GM12878 (cell line): Measurements from ENCODE around the gene NUP62. TPM values are rescaled to one million over a fixed set of nuclear protein-coding genes. Genes with fewer than 3 reads are reported as not detected.

Source experiments
- BCLAF1 ChIP-seq: fragments of 450-650 bp; IDR thresholded peaks from 2 replicates; pipeline ENCODE4 v1.6.1; 2017; ENCODE audit warnings: antibody characterized with exemption, mild to moderate bottlenecking, moderate library complexity
- CUX1 ChIP-seq: IDR thresholded peaks from 2 replicates; pipeline ENCODE4 v1.6.1; 2012; ENCODE audit warnings: improper control_type of control experiment, low read depth, low read length; ENCODE audit not compliant: insufficient replicate concordance
- E2F4 ChIP-seq: IDR thresholded peaks from 2 replicates; pipeline ENCODE4 v1.6.1; 2012; ENCODE audit warnings: low read depth, low read length, improper control_type of control experiment
- KLF5 ChIP-seq: fragments of 450-650 bp; IDR thresholded peaks from 2 replicates; pipeline ENCODE4 v1.6.1; 2014; ENCODE audit warnings: mild to moderate bottlenecking; ENCODE audit not compliant: partially characterized antibody
- MEF2B ChIP-seq: fragments of 450-650 bp; IDR thresholded peaks from 2 replicates; pipeline ENCODE4 v1.6.1; 2018; ENCODE audit warnings: mild to moderate bottlenecking, moderate library complexity; ENCODE audit not compliant: partially characterized antibody, poor library complexity, severe bottlenecking
- RELA ChIP-seq: fragments of 450-650 bp; IDR thresholded peaks from 2 replicates; pipeline ENCODE4 v1.8.0; 2014; ENCODE audit warnings: borderline replicate concordance; ENCODE audit not compliant: partially characterized antibody
- RELB ChIP-seq: fragments of 450-650 bp; IDR thresholded peaks from 2 replicates; pipeline ENCODE4 v1.6.1; 2017; ENCODE audit warnings: low read depth, mild to moderate bottlenecking, moderate library complexity
- REST ChIP-seq: IDR thresholded peaks from 2 replicates; pipeline ENCODE4 v1.6.1; 2012; ENCODE audit warnings: mild to moderate bottlenecking, low read depth, low read length
- SP1 ChIP-seq: IDR thresholded peaks from one replicate; pipeline ENCODE4 v1.6.1; 2011; ENCODE audit warnings: low read depth, low read length
- SRF ChIP-seq, 2 experiments: IDR thresholded peaks; 2 replicates each; pipeline ENCODE4 v1.6.1; 2011; ENCODE audit warnings: low read depth in 2 of 2, low read length in 2 of 2, mild to moderate bottlenecking in 1 of 2, moderate library complexity in 1 of 2
- polyA plus RNA-seq, 11 experiments: library from polyadenylated mRNA; depleted of rRNA in 4 of 11; unstranded in 6 of 11; stranded (reverse) in 5 of 11; fragments of >200 nt; fragmentation: Nextera tagmentation in 4 of 11; fragmentation: Illumina TruSeq in 1 of 11; extraction: Ambion mirVana in 4 of 11; extraction: Trizol in 1 of 11; gene quantifications; 1 replicate in 1 of 11; 2 replicates in 10 of 11; pipeline versions ENCODE4 v1.2.1 to v1.2.3, GENCODE V29; 2011 to 2016; ENCODE audit warnings: inconsistent platforms in 2 of 11, missing spikeins in 2 of 11, low read depth in 1 of 11
- total RNA-seq, 4 experiments: library from RNA; depleted of rRNA in 3 of 4; stranded (reverse); fragments of >200 nt in 3 of 4; fragmentation: Illumina TruSeq in 1 of 4; extraction: Trizol in 1 of 4; gene quantifications; 2 replicates each; pipeline versions ENCODE4 v1.2.1 to v1.2.3, GENCODE V29; 2013 to 2021

NUP62 gene
- total and polyA plus RNA-seq, 10 of the 15 experiments (the other 5 are each of a cell fraction or from before 2014, with no cell fraction given) = 19.5 to 110 (median 66.9) TPM

- TF ChIP-seq BCLAF1 (no peak), SRF (IDR thresholded peaks at IDR 0.05; ENCODE audit: low read depth in 2 of 2, low read length in 2 of 2) (no peak), KLF5 (peak; percentile 6), CUX1 (no peak), SP1 (peak; percentile 8), MEF2B (peak; percentile 69), RELA (no peak), REST (no peak), E2F4 (no peak), RELB (no peak)
These were observed 543 bp upstream of the NUP62 start (continued) for GRCh38 chr19:49929611-49930482.
